ENCODE measurements around the gene RFC2.
"Not testable (repeated sequence)": the region's sequence is repeated elsewhere in the genome, so short reads cannot be mapped to it uniquely, and the experiment has no call there.

The RFC2 gene

GRCh38 chr7:74283858-74284447 lies 29.8 kb upstream of the RFC2 start:
- no peak for DNase-seq (ENCODE audit: low read depth, low spot score)

- no peak for DNase-seq (ENCODE audit: low read depth, low spot score)
Observed at GRCh38 chr7:74282748-74283459, 28.7 kb upstream of the RFC2 start.

DNA sequence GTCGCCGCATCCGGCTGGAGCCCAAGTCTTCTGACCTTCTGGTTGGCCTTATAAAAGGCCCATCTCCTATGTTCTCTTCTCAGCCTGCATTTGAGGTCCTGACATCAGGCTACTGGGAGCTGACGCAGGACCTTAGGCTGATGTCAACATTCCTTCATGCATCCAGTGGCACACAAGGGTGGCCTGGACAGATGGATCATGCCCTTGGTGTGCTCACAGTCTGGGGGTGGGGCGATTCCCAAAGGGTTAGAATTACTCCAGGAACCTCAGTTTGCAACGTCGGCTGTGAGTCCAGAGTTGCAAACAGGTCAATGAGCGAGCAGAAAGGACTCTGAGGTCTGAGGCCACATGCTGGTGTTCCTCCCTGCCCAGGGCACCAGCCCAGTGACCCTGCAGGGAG lies 26.8 kb upstream of the RFC2 start:
- no peak for DNase-seq (ENCODE audit: low read depth, low spot score)

GRCh38 chr7:74277636-74278035 lies 23.4 kb upstream of the RFC2 start:
- no peak for DNase-seq (ENCODE audit: low read depth, low spot score)

- no peak for DNase-seq (ENCODE audit: low read depth, low spot score)
Observed at GRCh38 chr7:74275401-74275881, 21.2 kb upstream of the RFC2 start.

DNA sequence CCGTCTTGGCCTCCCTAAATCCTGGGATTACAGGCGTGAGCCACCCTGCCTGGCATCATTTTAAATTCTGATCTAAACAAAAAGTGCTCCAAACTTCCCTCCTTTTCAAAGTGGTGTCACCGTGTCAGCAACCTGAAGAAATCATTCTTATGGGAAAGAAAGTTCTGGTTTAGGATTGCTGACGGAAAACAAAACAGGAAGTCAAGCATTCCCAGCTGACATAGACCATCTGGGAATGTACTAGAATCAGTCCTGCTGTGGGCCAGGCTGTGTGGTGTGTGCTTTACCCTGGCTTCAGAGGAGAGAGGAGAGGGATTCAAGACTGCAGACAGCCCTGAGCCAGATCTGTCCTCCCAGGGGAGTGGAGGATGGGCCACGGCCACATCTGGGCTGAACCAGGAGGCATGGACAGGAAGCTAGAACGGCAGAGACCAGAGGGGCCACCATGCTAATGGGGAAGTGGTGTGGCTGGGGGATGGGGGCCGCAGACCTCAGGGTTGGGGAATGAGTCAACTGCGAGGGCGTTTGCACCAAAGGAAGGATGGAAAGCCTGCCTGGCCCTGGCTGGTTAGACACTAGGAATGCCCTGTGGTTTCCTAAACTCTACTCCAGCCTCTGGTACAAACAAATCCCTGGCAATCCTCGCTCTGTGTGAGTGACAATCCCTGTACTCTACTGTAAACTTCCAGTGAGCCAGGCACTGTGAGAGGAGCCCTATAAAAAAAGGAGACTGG lies 18.3 kb upstream of the RFC2 start:
- DNase-seq (ENCODE audit: low read depth, low spot score), result no peak

DNA sequence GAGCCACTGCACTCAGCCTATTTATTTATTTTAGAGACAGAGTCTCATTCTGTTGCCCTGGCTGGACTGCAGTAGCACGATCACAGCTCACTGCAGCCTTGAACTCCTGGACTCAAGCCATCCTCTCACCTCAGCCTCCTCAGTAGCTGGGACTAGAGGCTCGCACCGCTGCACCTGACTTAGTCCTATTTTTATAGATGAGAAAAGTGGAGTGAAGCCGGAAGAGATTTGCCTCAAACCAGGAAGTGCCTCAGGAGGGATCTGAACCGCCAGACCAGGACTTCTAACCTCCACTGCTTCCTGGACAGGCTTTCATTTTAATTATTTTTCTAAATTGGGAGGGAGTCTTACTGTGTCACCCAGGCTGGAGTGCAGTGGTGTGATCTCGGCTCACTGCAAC lies 17.5 kb upstream of the RFC2 start:
- DNase-seq (ENCODE audit: low read depth, low spot score), result no peak

DNA sequence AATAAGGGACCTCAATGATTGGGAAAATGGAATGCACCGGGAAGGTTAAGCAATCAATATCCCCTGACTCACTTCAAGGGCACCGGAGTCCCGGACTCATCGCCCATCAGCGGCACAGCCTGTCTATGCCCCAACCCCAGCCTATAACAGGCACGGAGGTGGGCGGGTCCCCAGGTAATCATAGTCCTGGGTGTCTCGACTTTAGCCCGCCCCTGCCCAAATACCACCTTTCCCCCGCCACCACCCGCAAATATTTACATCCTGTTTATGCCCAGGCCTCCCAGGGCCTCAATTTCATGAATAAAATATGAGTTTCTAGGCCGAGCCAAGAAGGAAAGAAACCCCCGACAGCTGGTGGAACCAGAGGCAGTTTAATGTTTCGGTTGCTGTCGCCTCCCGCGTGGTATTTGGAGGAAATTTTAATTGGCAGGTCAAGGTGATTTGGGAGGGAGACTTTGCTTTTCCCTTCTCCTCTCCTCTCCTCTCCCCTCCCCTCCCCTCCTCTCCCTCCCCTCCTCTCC lies 15.6 kb upstream of the RFC2 start:
- DNase-seq (ENCODE audit: low read depth, low spot score), result peak; percentile 91

DNA sequence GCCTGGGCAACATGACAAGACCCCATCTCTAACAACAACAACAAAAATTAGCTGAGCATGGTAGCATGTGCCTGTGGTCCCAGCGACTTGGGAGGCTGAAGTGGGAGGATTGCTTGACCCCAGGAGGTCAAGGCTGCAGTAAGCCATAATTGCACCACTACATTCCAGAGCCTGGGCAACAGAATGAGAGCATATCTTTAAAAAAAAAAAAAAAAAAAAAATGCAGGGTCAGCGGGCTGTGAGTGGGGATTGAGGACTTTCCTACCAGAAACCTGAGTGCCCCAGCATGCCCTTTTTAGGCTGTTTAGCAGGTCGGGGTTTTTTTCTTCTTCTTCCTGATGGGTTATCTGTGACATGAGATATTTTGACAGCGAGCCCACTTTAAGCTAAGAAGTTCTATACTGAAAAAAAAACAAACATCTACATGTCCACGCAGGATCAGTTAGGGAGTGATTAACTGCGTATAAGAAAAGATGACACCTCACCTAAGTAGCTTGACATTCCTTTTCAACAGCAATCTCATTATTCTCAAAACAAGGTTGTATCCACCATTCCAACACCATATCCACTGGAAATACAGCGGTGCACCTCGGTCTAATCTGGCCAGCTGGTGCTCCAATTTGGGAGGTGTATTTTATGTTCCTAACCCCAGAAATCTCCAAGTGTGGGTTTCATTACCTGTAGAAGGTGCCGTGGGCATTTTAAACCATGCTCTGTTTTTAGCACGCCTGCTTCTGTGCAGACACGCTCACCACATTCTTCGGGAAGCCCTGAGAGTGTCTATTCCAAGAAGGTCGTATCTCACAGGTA lies 13.8 kb upstream of the RFC2 start:
- no peak for DNase-seq (ENCODE audit: low read depth, low spot score)

GRCh38 chr7:74266191-74266963 lies 12.2 kb upstream of the RFC2 start:
- no peak for DNase-seq (ENCODE audit: low read depth, low spot score)

- no peak for DNase-seq (ENCODE audit: low read depth, low spot score)
Observed at GRCh38 chr7:74263399-74264120, 9.4 kb upstream of the RFC2 start.

GRCh38 chr7:74262639-74263398 lies 8.6 kb upstream of the RFC2 start:
- no peak for DNase-seq (ENCODE audit: low read depth, low spot score)

GRCh38 chr7:74258639-74259038 lies 4.4 kb upstream of the RFC2 start:
- no peak for DNase-seq (ENCODE audit: low read depth, low spot score)

DNA sequence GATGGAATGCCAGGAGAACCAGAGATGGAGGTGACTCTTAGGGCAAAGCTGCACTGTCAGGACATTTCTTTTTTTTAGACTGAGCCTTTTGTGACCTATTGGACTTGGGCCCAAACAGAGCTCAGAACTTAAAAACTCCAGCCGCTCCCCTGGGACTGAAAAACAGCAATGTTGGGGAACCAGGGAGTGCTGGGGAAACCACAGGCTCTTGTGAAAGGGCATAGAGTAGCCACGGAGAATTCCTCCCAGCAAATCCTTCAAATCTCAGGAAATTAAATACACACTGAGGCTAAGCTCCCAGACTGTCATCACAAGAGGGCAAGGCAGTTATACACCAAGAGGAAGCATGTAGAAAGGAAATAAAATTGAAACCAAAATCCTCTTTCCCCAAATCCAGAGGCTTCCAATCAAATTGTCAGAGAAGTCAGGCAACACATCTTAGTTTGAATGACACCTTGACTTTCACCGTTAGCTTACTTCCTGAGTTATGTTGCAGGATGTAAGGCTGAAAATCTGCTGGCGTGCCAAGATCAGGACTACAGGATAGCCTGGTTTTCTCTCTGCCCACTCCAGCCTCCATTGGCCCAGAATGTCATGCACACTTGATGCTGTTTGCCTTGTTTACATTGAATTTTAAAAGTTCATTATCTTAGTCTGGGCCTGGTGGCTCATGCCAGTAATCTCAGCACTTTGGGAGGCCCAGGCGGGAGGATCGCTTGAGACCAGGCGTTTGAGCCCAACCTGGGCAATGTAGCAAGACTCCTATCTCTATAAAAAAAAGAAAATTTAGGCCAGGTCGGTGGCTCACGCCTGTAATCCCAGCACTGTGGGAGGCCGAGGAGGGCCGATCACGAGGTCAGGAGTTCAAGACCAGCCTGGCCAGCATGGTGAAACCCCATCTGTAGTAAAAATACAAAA lies 2.6 kb upstream of the RFC2 start:
- no peak for DNase-seq (ENCODE audit: low read depth, low spot score)

- DNase-seq (ENCODE audit: low read depth, low spot score), result not testable (repeated sequence)
Observed at GRCh38 chr7:74255461-74255860, 1.3 kb upstream of the RFC2 start.

DNA sequence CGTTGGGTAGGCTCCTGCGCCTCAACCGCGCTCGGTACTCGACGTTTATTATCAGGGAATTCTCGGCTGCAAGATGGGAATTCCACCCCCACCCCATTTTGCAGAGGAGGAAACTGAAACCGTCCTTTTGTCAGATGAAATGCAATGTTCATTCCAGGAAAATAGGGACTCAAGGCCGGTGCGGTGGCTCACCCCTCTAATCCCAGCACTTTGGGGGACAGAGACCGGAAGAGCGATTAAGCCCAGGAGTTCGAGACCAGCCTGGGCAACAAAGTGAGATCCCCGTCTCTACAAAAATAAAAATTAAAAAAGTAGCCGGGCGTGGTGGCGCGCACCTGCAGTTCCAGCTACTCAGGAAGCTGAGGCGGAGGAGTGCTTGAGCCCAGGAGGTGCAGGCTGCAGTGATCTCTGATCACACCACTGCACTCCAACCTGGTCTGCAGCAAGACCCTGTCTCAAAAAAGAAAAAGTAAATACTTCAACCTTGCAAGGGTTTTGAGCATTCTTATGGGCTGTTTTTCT lies 720 bp upstream of the RFC2 start:
- no peak for DNase-seq (ENCODE audit: low read depth, low spot score)

DNA sequence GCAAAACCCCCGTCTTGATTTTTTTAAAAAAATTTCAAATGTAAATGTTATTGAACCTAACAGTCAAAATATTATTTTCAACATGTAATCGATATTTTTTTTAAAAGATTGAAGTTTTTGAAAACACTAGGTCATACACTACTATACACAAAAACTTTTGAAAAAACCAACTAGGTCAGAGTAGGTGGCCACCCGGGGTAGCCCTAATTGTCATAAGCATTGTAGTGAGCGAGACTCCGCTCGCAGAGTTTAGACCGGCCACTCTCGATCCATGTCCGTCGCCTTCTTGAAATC lies 417 bp downstream of the RFC2 start:
- DNase-seq (ENCODE audit: low read depth, low spot score), result no peak

DNA sequence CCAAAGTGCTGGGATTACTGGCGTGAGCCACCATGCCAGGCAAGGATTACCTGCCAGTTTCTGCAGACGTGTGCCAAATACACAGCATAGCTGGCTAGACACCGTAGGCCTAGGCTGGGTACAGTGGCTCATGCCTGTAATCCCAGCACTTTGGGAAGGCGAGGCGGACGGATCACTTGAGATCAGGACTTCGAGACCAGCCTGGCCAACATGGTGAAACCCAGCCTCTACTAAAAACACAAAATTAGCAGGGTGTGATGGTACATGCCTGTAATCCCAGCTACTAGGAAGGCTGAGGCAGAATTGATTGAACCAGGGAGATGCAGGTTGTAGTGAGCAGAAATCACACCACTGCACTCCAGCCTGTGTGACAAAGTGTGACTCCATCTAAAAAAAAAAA lies 868 bp downstream of the RFC2 start:
- no peak for DNase-seq (ENCODE audit: low read depth, low spot score)
